MCF 10A (cell line): ENCODE results near the gene STK33. TPM values are rescaled to one million over a fixed set of nuclear protein-coding genes. Genes with fewer than 3 reads are reported as not detected.

Source experiments
- BruUV-seq: library from RNA; stranded (reverse); fragments of 400-500 nt; replicated peaks from 2 replicates; lab custom pipeline; 2021; lab: Mats Ljungman, UMichigan
- CTCF ChIA-PET: fragments of 300-600 bp; sonication (Branson Sonifier 250); formaldehyde crosslinking; extraction: SDS; loops from one replicate; lab custom pipeline; 2021; ENCODE audit warnings: antibody characterized with exemption, inconsistent platforms; lab: Yijun Ruan, JAX
- POLR2A ChIA-PET: fragments of 300-600, 350-650 bp; sonication (Branson Sonifier 250); formaldehyde crosslinking; extraction: SDS; loops from one replicate; lab custom pipeline; 2020; ENCODE audit warnings: antibody characterized with exemption, inconsistent platforms; lab: Yijun Ruan, JAX
- DNase-seq: peaks from one replicate; pipeline ENCODE4 v3.0.0-alpha.2; 2018; ENCODE audit not compliant: unreplicated experiment
- H3K27ac Mint-ChIP-seq: one replicate; pipeline ENCODE4 v1.8.0; 2022; ENCODE audit warnings: mild to moderate bottlenecking, low read depth, mixed read lengths; ENCODE audit not compliant: unreplicated experiment
- H3K27me3 Mint-ChIP-seq: one replicate; pipeline ENCODE4 v1.8.0; 2022; ENCODE audit warnings: mixed read lengths; ENCODE audit not compliant: insufficient read depth, unreplicated experiment
- H3K36me3 Mint-ChIP-seq: one replicate; pipeline ENCODE4 v1.8.0; 2022; ENCODE audit warnings: mild to moderate bottlenecking, moderate library complexity, mixed read lengths; ENCODE audit not compliant: insufficient read depth, unreplicated experiment
- H3K4me1 Mint-ChIP-seq: one replicate; pipeline ENCODE4 v1.8.0; 2022; ENCODE audit warnings: mixed read lengths; ENCODE audit not compliant: insufficient read depth, unreplicated experiment
- H3K4me3 Mint-ChIP-seq: one replicate; pipeline ENCODE4 v1.8.0; 2022; ENCODE audit warnings: mild to moderate bottlenecking, moderate library complexity, mixed read lengths; ENCODE audit not compliant: unreplicated experiment
- H3K9me3 Mint-ChIP-seq: one replicate; pipeline ENCODE4 v1.8.0; 2022; ENCODE audit warnings: mixed read lengths; ENCODE audit not compliant: unreplicated experiment
- intact Hi-C: fragments of 100-400 bp; cut with micrococcal nuclease; formaldehyde crosslinking; loops from 2 replicates; pipeline ENCODE4 v1.14.1; 2022
- total RNA-seq: library from RNA; stranded (reverse); gene quantifications from 2 replicates; pipeline ENCODE4 v1.2.3, GENCODE V29; 2022
- TF ChIP-seq, protein P1 (sequence below): fragments of 200-600 bp; IDR thresholded peaks from one replicate; pipeline ENCODE4 v1.8.0; 2022; ENCODE audit warnings: antibody characterized with exemption, mild to moderate bottlenecking; ENCODE audit not compliant: unreplicated experiment

Gene STK33
- total RNA-seq, 1 experiment from 2014 or later, result 0.58 TPM

DNA sequence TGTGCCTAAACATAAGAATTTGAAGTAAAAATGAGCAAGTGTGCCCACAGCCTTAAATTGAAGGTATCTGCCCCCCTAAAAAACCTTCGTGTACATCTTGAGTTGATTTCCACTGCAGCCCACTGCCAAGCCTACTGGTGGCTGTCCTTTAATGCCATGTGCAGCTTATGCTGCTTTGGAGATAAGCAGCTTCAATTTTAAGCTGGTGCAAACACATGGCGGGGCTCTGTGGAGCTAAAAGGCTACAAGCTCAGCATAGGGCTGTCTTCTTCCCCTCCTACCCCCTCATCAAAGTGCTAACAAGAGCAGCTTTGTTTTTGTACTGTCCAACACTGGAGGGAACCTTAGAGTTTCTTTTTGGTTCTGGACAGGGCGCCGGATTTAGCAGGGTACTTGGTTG, 201.9 kb downstream of the STK33 start:
- no peaks in the 10 kb centered on the region for H3K36me3 Mint-ChIP-seq
- no peaks in the 10 kb centered on the region for H3K4me1 Mint-ChIP-seq
- no peaks in the 10 kb centered on the region for H3K9me3 Mint-ChIP-seq
- TF ChIP-seq, protein P1, sequence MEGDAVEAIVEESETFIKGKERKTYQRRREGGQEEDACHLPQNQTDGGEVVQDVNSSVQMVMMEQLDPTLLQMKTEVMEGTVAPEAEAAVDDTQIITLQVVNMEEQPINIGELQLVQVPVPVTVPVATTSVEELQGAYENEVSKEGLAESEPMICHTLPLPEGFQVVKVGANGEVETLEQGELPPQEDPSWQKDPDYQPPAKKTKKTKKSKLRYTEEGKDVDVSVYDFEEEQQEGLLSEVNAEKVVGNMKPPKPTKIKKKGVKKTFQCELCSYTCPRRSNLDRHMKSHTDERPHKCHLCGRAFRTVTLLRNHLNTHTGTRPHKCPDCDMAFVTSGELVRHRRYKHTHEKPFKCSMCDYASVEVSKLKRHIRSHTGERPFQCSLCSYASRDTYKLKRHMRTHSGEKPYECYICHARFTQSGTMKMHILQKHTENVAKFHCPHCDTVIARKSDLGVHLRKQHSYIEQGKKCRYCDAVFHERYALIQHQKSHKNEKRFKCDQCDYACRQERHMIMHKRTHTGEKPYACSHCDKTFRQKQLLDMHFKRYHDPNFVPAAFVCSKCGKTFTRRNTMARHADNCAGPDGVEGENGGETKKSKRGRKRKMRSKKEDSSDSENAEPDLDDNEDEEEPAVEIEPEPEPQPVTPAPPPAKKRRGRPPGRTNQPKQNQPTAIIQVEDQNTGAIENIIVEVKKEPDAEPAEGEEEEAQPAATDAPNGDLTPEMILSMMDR, result no peak
- intact Hi-C loops, result no loop called here
- peaks cover 78% of the 10 kb centered on the region for H3K27me3 Mint-ChIP-seq
- CTCF ChIA-PET, result no interaction called here
- no peak overlapping the region for H3K4me3 Mint-ChIP-seq
- BruUV-seq, result no TSS peak
- no peak overlapping the region for H3K27ac Mint-ChIP-seq
- no peak for DNase-seq
- POLR2A ChIA-PET, result no interaction called here

DNA sequence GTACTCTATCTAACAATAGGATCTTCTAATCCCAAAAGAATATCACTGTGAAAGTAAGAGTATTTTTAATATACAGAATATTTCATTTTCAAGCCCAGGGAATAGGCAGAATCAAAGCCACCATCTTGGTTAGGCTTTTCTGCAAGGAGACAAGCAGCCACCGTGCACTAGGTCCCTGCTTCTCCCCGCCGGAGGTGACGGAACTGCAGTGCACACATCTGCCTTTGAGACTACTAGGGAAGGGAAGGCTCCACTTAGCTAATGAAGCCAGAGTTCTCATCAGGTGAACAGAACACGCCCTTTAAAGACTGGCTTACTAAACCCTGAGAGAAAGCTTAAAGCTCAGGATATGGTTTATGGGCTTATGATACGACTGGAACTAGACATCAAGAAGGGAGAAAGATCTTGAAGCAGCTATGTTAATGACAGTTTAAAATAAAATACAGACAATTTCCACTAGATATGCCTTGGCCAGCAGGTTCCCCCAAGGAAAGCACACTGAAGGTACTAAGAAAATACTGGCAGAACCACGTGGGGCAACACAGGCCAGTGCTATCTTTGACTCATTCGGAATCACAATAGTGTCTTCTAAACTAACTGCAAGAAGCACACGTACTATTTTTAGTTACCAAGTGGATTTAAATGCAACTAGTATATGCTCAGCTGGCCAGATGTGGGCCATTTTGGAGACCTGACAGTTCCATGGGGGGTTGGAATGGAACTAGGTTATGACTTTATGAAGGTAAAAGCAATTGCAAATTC, 203.0 kb downstream of the STK33 start:
- Mint-ChIP-seq H3K4me3 (no peak overlapping the region), H3K27me3 (peaks cover 78% of the 10 kb centered on the region), H3K9me3 (no peaks in the 10 kb centered on the region), H3K4me1 (no peaks in the 10 kb centered on the region), H3K36me3 (no peaks in the 10 kb centered on the region), H3K27ac (no peak overlapping the region)
- ChIA-PET POLR2A (no interaction called here), CTCF (interaction anchor here (0.5 to 0.6 kb wide), 3 partner anchors 65 to 222 kb away, joined by 3 to 6 read pairs (median 5); partner anchors contain the start of gene RIC3)
- DNase-seq, result no peak
- intact Hi-C loops, result no loop called here
- no TSS peak for BruUV-seq
- TF ChIP-seq, protein P1, result no peak

DNA sequence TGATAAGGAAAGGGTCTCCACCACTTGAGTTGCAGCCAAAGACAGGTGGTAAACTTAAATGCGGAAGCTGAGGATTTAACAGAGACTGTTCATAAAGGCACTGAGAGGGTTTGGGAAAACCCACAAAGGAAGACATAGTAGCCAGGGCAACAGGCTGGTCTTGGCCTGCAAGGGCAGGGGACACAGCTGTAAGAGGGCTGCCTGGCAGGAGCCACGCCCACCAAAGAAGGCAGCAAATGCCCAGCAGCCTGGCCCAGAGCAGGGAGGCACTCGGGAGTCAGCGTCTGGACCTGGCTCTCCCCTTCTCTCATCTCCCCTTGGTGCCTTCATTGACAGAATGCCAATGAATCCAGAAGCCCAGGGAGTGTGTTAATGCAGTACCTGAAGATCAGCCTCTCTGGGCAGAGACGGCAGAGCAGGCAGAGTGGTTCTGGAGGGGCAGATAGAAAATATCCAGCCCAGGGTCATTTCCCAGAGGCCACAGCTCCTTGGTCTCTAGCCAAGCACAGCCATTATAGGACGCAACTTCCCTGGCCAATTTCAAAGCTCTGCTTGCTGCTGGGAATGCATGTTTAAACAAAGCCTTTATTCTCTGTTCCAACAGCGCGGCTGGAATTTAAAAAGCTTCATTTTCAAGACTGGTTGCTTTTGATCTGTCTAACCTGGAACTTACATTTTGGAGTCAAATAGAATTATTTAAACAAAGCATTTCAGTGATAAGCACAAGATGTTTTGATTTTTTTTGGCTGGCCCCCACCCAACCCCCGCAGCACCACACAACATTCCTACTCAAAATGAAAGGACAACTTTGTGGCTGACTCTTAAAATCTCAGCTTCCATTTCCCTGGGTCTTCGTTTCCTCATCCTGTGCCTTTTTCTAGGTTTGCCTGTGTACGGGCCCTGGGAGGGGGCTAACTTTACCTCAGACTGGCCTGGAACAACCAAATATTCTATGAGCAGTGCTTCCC, 204.7 kb downstream of the STK33 start:
- intact Hi-C loops, result no loop called here
- Mint-ChIP-seq H3K27me3 (peaks cover 62% of the 10 kb centered on the region), H3K27ac (no peak overlapping the region), H3K9me3 (no peaks in the 10 kb centered on the region), H3K4me1 (no peaks in the 10 kb centered on the region), H3K4me3 (no peak overlapping the region), H3K36me3 (no peaks in the 10 kb centered on the region)
- ChIA-PET POLR2A (no interaction called here), CTCF (interaction anchor here (1.1 kb wide), 1 partner anchor 170 kb away, joined by 5 read pairs; no protein-coding TSS in a partner anchor)
- DNase-seq, result no peak
- BruUV-seq, result no TSS peak
- TF ChIP-seq, protein P1, result no peak

DNA sequence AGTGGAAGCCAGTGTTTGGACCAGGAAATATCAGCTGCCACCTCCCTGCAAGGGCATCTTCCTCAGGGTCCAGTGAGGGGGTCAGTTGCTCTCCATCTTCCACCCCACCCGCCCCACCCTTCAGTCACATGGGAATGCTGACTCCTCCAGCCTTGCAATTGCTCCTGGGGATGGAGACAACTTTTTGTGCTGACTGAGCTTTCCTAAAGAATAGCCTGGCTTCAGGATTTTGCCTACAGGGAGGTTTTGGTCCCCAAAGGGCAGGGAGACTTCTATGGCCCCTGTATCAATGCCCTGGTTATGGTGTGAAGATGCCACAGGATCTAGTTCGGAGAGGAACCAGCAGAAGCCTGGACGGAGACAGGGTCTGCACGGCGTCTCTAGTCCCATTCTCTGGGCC, 206.3 kb downstream of the STK33 start:
- H3K9me3 Mint-ChIP-seq, result no peaks in the 10 kb centered on the region
- intact Hi-C loops, result no loop called here
- no peak for DNase-seq
- H3K36me3 Mint-ChIP-seq, result no peaks in the 10 kb centered on the region
- no peaks in the 10 kb centered on the region for H3K4me1 Mint-ChIP-seq
- H3K27me3 Mint-ChIP-seq, result peaks cover 52% of the 10 kb centered on the region
- CTCF ChIA-PET, result no interaction called here
- no peak overlapping the region for H3K27ac Mint-ChIP-seq
- no peak overlapping the region for H3K4me3 Mint-ChIP-seq
- TF ChIP-seq, protein P1, result no peak
- no TSS peak for BruUV-seq
- POLR2A ChIA-PET, result no interaction called here
